Panc1 (cell line): ENCODE results near the gene GRK1. TPM values are rescaled to one million over a fixed set of nuclear protein-coding genes. Genes with fewer than 3 reads are reported as not detected.
"Not testable (repeated sequence)": the region's sequence is repeated elsewhere in the genome, so short reads cannot be mapped to it uniquely, and the experiment has no call there.

Source experiments
- ATAC-seq: fragments of 200-7000 bp; cut with Tn5 transposase; 2 replicates; pipeline ENCODE4 v1.9.1; 2020; ENCODE audit warnings: mild to moderate bottlenecking, moderate library complexity
- BruUV-seq: library from RNA; stranded (reverse); fragments of 400-500 nt; replicated peaks from 2 replicates; lab custom pipeline; 2021; lab: Mats Ljungman, UMichigan
- CTCF ChIA-PET: fragments of 300-600 bp; sonication (Branson Sonifier 250); formaldehyde crosslinking; loops from one replicate; lab custom pipeline; 2022; ENCODE audit warnings: antibody characterized with exemption; lab: Charles Lee
- POLR2A ChIA-PET: fragments of 300-600 bp; sonication (Branson Sonifier 250); formaldehyde crosslinking; loops from one replicate; lab custom pipeline; 2022; ENCODE audit warnings: antibody characterized with exemption; lab: Charles Lee
- DNase-seq: peaks from one replicate; pipeline ENCODE4 v3.0.0-alpha.2; 2010; ENCODE audit warnings: low read depth, low spot score
- H3K27ac ChIP-seq: 2 replicates; pipeline ENCODE4 v1.5.1; 2011; ENCODE audit warnings: mild to moderate bottlenecking, low read length, inconsistent platforms
- H3K27me3 ChIP-seq: fragments of 200-500 bp; sonication (Bioruptor generic); 2 replicates; pipeline ENCODE4 v1.6.0; 2014; ENCODE audit warnings: low read length, inconsistent platforms; ENCODE audit not compliant: control insufficient read depth, insufficient read depth
- H3K36me3 ChIP-seq: fragments of 200-500 bp; sonication (Bioruptor generic); 2 replicates; pipeline ENCODE4 v1.5.1; 2014; ENCODE audit warnings: inconsistent platforms, mild to moderate bottlenecking, low read length, moderate library complexity; ENCODE audit not compliant: control insufficient read depth, insufficient read depth
- H3K4me1 ChIP-seq: 2 replicates; pipeline ENCODE4 v1.5.1; 2011; ENCODE audit warnings: inconsistent platforms, mild to moderate bottlenecking, low read length, moderate library complexity; ENCODE audit not compliant: control insufficient read depth, insufficient read depth
- H3K4me3 ChIP-seq, 2 experiments: 2 replicates each; pipeline ENCODE4 v1.5.1; 2011 to 2012; ENCODE audit warnings: low read depth in 2 of 2, low read length in 2 of 2, mild to moderate bottlenecking in 2 of 2, inconsistent platforms in 1 of 2, moderate library complexity in 1 of 2
- H3K9me3 ChIP-seq: fragments of 200-500 bp; sonication (Bioruptor generic); 2 replicates; pipeline ENCODE4 v1.5.1; 2014; ENCODE audit warnings: low read depth, mild to moderate bottlenecking, inconsistent platforms, low read length, moderate library complexity; ENCODE audit not compliant: control insufficient read depth, insufficient read depth
- CTCF ChIP-seq: fragments of 450-650 bp; IDR thresholded peaks from 2 replicates; pipeline ENCODE4 v1.5.1; 2017; ENCODE audit warnings: mild to moderate bottlenecking
- POLR2AphosphoS5 ChIP-seq: IDR thresholded peaks from 2 replicates; pipeline ENCODE4 v1.6.1; 2012; ENCODE audit warnings: mild to moderate bottlenecking, low read depth, low read length, moderate library complexity
- REST ChIP-seq, 2 experiments: IDR thresholded peaks; 2 replicates each; pipeline ENCODE4 v1.6.1; 2011 to 2012; ENCODE audit warnings: low read depth in 2 of 2, control low read depth in 1 of 2, low read length in 1 of 2, mild to moderate bottlenecking in 1 of 2, moderate library complexity in 1 of 2; ENCODE audit not compliant: insufficient read depth in 1 of 2
- TCF7L2 ChIP-seq: IDR thresholded peaks from 2 replicates; pipeline ENCODE4 v1.6.1; 2011; ENCODE audit warnings: mild to moderate bottlenecking, low read depth, low read length, inconsistent platforms
- in situ Hi-C: cut with HindIII; loops from 2 replicates; pipeline ENCODE4 v1.10.0; 2016; ENCODE audit warnings: low sequenced_read_pairs, low pct_unique_long_range_greater_than_20kb
- intact Hi-C: fragments of 100-400 bp; cut with micrococcal nuclease; formaldehyde crosslinking; loops from one replicate; pipeline ENCODE4 v1.10.0; 2022; ENCODE audit not compliant: unreplicated experiment
- total RNA-seq: library from RNA; stranded (reverse); gene quantifications from one replicate; pipeline ENCODE4 v1.2.1, GENCODE V29; 2021; ENCODE audit not compliant: unreplicated experiment

Gene GRK1
- total RNA-seq, 1 experiment from 2014 or later: 1.8 TPM

GRCh38 chr13:113621046-113621445 lies 46.0 kb upstream of the GRK1 start:
- TF ChIP-seq REST (IDR thresholded peaks at IDR 0.05; ENCODE audit: insufficient read depth in 1 of 2, low read depth in 2 of 2, low read length in 1 of 2) (no peak), TCF7L2 (no peak), POLR2AphosphoS5 (no peak)
- Histone ChIP-seq H3K4me3 (no peak overlapping the region), H3K36me3 (no peaks in the 10 kb centered on the region; the same call in 1 of the 2 replicates), H3K4me1 (peaks cover 6% of the 10 kb centered on the region), H3K27ac (no peak overlapping the region), H3K27me3 (no peaks in the 10 kb centered on the region), H3K9me3 (no peaks in the 10 kb centered on the region)
- POLR2A ChIA-PET: no interaction called here
- ATAC-seq: no peak
- intact Hi-C loops (no loop called here), in situ Hi-C loops (no loop called here)
- DNase-seq: no peak
- CTCF ChIA-PET: no interaction called here
- BruUV-seq: no TSS peak

GRCh38 chr13:113621498-113621897 lies 45.5 kb upstream of the GRK1 start:
- in situ Hi-C loops, CTCF ChIA-PET, DNase-seq: not testable (repeated sequence)

GRCh38 chr13:113621986-113622550 lies 45.0 kb upstream of the GRK1 start:
- intact Hi-C loops: not testable (repeated sequence)

More at GRCh38 chr13:113621498-113621897, 45.5 kb upstream of the GRK1 start:
- intact Hi-C loops, H3K27me3 ChIP-seq, H3K4me1 ChIP-seq, H3K9me3 ChIP-seq, POLR2A ChIA-PET, ATAC-seq, H3K36me3 ChIP-seq, H3K4me3 ChIP-seq, H3K27ac ChIP-seq, BruUV-seq: not testable (repeated sequence)
- peak; percentile 67; the same call in 1 of the 2 replicates for TF ChIP-seq CTCF

More at GRCh38 chr13:113621986-113622550, 45.0 kb upstream of the GRK1 start:
- BruUV-seq, H3K36me3 ChIP-seq, CTCF ChIA-PET, DNase-seq, H3K4me1 ChIP-seq, in situ Hi-C loops, H3K9me3 ChIP-seq, H3K27ac ChIP-seq, ATAC-seq, H3K4me3 ChIP-seq, H3K27me3 ChIP-seq, POLR2A ChIA-PET: not testable (repeated sequence)
